Measurements from ENCODE around the gene LSM2. TPM values are rescaled to one million over a fixed set of nuclear protein-coding genes. Genes with fewer than 3 reads are reported as not detected.
"Not testable (repeated sequence)": the region's sequence is repeated elsewhere in the genome, so short reads cannot be mapped to it uniquely, and the experiment has no call there.

Gene LSM2
- total and polyA plus RNA-seq, 7 donors: 19.5 to 92.1 (median 35.3) TPM

DNA sequence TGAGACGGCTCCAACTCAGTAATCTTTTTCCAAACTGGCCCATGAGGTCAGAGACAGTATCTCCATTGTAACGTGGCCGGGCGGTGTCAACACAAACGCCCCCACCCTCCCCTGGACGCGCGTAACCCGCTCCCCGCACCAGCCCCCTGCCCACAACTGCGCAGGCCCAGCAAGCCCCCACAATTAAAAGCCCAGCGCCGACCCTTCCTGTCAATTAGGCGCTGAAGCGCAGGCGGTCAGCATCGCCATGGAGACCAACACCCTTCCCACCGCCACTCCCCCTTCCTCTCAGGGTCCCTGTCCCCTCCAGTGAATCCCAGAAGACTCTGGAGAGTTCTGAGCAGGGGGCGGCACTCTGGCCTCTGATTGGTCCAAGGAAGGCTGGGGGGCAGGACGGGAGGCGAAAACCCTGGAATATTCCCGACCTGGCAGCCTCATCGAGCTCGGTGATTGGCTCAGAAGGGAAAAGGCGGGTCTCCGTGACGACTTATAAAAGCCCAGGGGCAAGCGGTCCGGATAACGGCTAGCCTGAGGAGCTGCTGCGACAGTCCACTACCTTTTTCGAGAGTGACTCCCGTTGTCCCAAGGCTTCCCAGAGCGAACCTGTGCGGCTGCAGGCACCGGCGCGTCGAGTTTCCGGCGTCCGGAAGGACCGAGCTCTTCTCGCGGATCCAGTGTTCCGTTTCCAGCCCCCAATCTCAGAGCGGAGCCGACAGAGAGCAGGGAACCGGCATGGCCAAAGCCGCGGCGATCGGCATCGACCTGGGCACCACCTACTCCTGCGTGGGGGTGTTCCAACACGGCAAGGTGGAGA lies 8.5 kb upstream of the LSM2 start, which contains the start of the genes HSPA1A and HSPA1L:
TSS of gene HSPA1A (plus strand) at position 519 of the 814 bp plus-strand sequence. CDS start at position 733, 214 bp downstream.
TSS of gene HSPA1L (minus strand) at position 259 of the 814 bp plus-strand sequence. CDS start 3,311 bp downstream, outside the sequence.
- H3K4me1 ChIP-seq: peaks cover 26% of the 10 kb centered on the region
- H3K9me3 ChIP-seq: no peaks in the 10 kb centered on the region
- peaks cover 0 to 1% of the 10 kb centered on the region in 2 donors for H3K36me3 ChIP-seq (ENCODE audit: insufficient read depth in 1 of 2, low read depth in 1 of 2)
- TF ChIP-seq, protein P1, sequence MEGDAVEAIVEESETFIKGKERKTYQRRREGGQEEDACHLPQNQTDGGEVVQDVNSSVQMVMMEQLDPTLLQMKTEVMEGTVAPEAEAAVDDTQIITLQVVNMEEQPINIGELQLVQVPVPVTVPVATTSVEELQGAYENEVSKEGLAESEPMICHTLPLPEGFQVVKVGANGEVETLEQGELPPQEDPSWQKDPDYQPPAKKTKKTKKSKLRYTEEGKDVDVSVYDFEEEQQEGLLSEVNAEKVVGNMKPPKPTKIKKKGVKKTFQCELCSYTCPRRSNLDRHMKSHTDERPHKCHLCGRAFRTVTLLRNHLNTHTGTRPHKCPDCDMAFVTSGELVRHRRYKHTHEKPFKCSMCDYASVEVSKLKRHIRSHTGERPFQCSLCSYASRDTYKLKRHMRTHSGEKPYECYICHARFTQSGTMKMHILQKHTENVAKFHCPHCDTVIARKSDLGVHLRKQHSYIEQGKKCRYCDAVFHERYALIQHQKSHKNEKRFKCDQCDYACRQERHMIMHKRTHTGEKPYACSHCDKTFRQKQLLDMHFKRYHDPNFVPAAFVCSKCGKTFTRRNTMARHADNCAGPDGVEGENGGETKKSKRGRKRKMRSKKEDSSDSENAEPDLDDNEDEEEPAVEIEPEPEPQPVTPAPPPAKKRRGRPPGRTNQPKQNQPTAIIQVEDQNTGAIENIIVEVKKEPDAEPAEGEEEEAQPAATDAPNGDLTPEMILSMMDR (IDR thresholded peaks at IDR 0.05): no peak
- peak within 1 kb of the TSS; percentile 76 for H3K4me3 ChIP-seq
- intact Hi-C loops (cut with DNase I): loop anchor here in 1 of 2 donors (10.0 kb wide), 1 partner anchor 1160 kb away; no protein-coding TSS in a partner anchor
- DNase-seq: peak; percentile 94 to 98
- peak; percentile 77 to 85 (median 80) for ATAC-seq
- peak within 1 kb of the TSS; percentile 88 for H3K27ac ChIP-seq
- 0 to 1% (median 0%) methylated on average over 54 to 56 of the region's 56 CpGs for WGBS, 3 donors
- H3K27me3 ChIP-seq (ENCODE audit: insufficient read depth in 3 of 3, low read length in 2 of 3): no peaks in the 10 kb centered on the region

DNA sequence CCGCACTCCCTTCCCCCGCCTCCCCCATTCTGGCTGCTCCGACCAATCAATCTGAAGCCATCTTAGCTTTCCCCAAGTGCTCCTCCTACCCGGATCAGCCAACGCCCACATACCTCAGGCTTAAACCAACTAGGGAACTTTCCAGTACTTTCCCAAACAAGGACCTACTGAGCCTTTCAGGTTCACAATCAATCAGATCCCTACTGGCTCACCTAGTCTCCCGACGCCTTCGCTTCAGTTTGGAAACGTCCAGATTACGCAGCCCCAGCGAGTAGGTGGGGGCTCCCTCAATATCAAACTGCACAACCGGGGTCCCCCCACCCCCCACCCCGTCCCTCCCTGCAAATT lies 7.9 kb upstream of the LSM2 start:
- TF ChIP-seq, protein P1 (IDR thresholded peaks at IDR 0.05): no peak
- intact Hi-C loops (cut with DNase I): loop anchor here in 1 of 2 donors (10.0 kb wide), 1 partner anchor 1160 kb away; no protein-coding TSS in a partner anchor
- H3K27ac ChIP-seq: peak overlapping the region; percentile 88
- peak; percentile 95 to 97 for DNase-seq
- H3K27me3 ChIP-seq (ENCODE audit: insufficient read depth in 3 of 3, low read length in 2 of 3): no peaks in the 10 kb centered on the region
- WGBS, 3 donors: 0% methylated on average over 13 of the region's 13 CpGs
- H3K4me1 ChIP-seq: peaks cover 21% of the 10 kb centered on the region
- peak; percentile 74 to 82 (median 78) for ATAC-seq
- no peaks in the 10 kb centered on the region for H3K9me3 ChIP-seq
- peaks cover 0 to 7% of the 10 kb centered on the region in 2 donors for H3K36me3 ChIP-seq (ENCODE audit: insufficient read depth in 1 of 2, low read depth in 1 of 2)
- H3K4me3 ChIP-seq: peak overlapping the region; percentile 76

DNA sequence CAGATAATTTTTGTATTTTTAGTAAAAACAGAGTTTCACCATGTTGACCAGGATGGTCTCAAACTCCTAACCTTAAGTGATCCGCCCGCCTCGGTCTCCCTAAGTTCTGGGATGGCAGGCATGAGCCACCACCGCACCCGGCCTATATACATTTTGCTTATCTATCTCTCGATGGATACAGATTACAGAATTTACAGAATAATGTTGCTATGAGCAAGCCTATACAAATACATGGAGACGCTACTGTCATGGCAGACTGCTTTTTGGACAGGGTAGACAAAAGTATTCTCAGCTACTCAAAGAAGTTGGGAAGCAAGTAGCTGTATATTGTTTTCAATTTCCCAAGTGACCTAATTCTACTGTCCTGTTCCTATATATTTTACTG lies 6.7 kb upstream of the LSM2 start:
- no peaks in the 10 kb centered on the region for H3K27me3 ChIP-seq (ENCODE audit: insufficient read depth in 3 of 3, low read length in 2 of 3)
- peak overlapping the region; percentile 76 for H3K4me3 ChIP-seq
- WGBS, 3 donors: 96 to 99% (median 97%) methylated on average over 7 of the region's 7 CpGs
- H3K27ac ChIP-seq: peak overlapping the region; percentile 88
- peaks cover 14% of the 10 kb centered on the region for H3K4me1 ChIP-seq
- DNase-seq (no peak), ATAC-seq (no peak)
- TF ChIP-seq, protein P1 (IDR thresholded peaks at IDR 0.05): no peak
- intact Hi-C loops (cut with DNase I): loop anchor here in 1 of 2 donors (10.0 kb wide), 1 partner anchor 1161 kb away; no protein-coding TSS in a partner anchor
- no peaks in the 10 kb centered on the region for H3K9me3 ChIP-seq
- H3K36me3 ChIP-seq (ENCODE audit: insufficient read depth in 1 of 2, low read depth in 1 of 2): peaks cover 0 to 8% of the 10 kb centered on the region in 2 donors

DNA sequence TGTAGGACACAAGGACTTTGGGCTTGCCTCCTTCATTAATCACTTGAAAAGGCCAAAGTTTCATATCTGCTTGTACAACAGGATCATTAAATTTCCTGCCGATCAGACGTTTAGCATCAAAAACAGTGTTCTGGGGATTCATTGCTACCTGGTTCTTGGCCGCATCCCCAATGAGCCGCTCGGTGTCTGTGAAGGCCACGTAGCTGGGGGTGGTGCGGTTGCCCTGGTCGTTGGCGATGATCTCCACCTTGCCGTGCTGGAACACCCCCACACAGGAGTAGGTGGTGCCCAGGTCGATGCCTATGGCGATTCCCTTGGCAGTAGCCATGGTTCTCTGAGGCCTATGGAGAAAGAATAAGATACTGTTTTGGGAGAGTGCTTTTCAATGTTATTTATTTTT lies 4.9 kb upstream of the LSM2 start:
- Histone ChIP-seq H3K27ac (no peak overlapping the region), H3K27me3 (ENCODE audit: insufficient read depth in 3 of 3, low read length in 2 of 3) (no peaks in the 10 kb centered on the region), H3K4me3 (no peak overlapping the region), H3K36me3 (ENCODE audit: insufficient read depth in 1 of 2, low read depth in 1 of 2) (peaks cover 0 to 8% of the 10 kb centered on the region in 2 donors), H3K9me3 (no peaks in the 10 kb centered on the region), H3K4me1 (peaks cover 17% of the 10 kb centered on the region)
- DNase-seq (no peak), ATAC-seq (no peak)
- intact Hi-C loops (cut with DNase I): loop anchor here in 1 of 2 donors (10.0 kb wide), 1 partner anchor 1163 kb away; no protein-coding TSS in a partner anchor
- TF ChIP-seq, protein P1 (IDR thresholded peaks at IDR 0.05): no peak
- WGBS, 3 donors: 92 to 94% (median 93%) methylated on average over 12 of the region's 12 CpGs

DNA sequence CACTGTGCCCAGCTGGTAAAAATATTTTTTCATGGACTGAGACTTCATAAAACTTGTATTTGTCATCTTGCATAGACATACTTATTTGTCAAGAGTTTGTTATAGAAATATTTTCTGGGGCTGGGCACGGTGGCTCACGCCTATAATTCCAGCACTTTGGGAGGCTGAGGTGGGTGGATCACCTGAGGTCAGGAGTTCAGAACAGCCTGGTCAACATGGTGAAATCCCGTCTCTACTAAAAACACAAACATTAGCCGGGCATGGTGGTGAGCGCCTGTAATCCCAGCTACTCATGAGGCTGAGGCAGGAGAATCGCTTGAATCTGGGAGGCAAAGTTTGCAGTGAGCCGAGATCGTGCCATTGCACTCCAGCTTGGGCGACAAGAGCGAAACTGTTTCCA lies 1.8 kb upstream of the LSM2 start:
- ATAC-seq; H3K9me3 ChIP-seq; H3K4me3 ChIP-seq; H3K27ac ChIP-seq; intact Hi-C loops (cut with DNase I); H3K27me3 ChIP-seq (ENCODE audit: insufficient read depth in 3 of 3, low read length in 2 of 3); DNase-seq: not testable (repeated sequence)
- 90% methylated on average over 10 of the region's 10 CpGs for WGBS, 3 donors
- Histone ChIP-seq H3K36me3 (ENCODE audit: insufficient read depth in 1 of 2, low read depth in 1 of 2) (peaks cover 0 to 17% of the 10 kb centered on the region in 2 donors), H3K4me1 (peaks cover 21% of the 10 kb centered on the region)

All from psoas muscle (tissue), 8 donors.